T-cell (primary cell): ENCODE data around the gene CAPN8. TPM values are rescaled to one million over a fixed set of nuclear protein-coding genes. Genes with fewer than 3 reads are reported as not detected.
"Not testable (repeated sequence)": the region's sequence is repeated elsewhere in the genome, so short reads cannot be mapped to it uniquely, and the experiment has no call there.

Experiments used
- ATAC-seq, 4 experiments: fragments of 200-7000 bp in 3 of 4; fragments of 150-1000 bp in 1 of 4; cut with Tn5 transposase; replicated peaks in 1 of 4; 1 replicate in 3 of 4; 2 replicates in 1 of 4; pipeline ENCODE4 v1.10.0; 2021; ENCODE audit warnings: moderate library complexity in 3 of 4, mild to moderate bottlenecking in 2 of 4, moderate number of reproducible peaks in 1 of 4
- CTCF ChIA-PET, 2 donors: fragments of 300-600 bp; sonication (Branson Sonifier 250); formaldehyde crosslinking; loops; one replicate each; lab custom pipeline; 2022; ENCODE audit warnings: antibody characterized with exemption in 2 of 2; lab: Charles Lee
- POLR2A ChIA-PET, 2 donors: fragments of 300-600 bp; sonication (Branson Sonifier 250); formaldehyde crosslinking; loops; one replicate each; lab custom pipeline; 2022; ENCODE audit warnings: antibody characterized with exemption in 2 of 2; lab: Charles Lee
- DNase-seq, 35 experiments: peaks; one replicate each; pipeline versions ENCODE4 v3.0.0 to v3.0.0-alpha.2; 2013 to 2023
- H3K27ac ChIP-seq: one replicate; pipeline ENCODE4 v1.5.1; 2013; ENCODE audit warnings: low read length
- H3K27me3 ChIP-seq, 2 experiments: replicated peaks in 1 of 2; 1 replicate in 1 of 2; 2 replicates in 1 of 2; pipeline versions ENCODE4 v1.6.1 to v1.7.0; 2013; ENCODE audit warnings: low read length in 1 of 2, mixed read lengths in 1 of 2; ENCODE audit not compliant: control insufficient read depth in 2 of 2, insufficient read depth in 2 of 2; ENCODE audit errors: extremely low read depth in 1 of 2
- H3K36me3 ChIP-seq, 2 donors: 1 replicate in 1 of 2; 2 replicates in 1 of 2; pipeline versions ENCODE4 v1.6.1 to v1.7.0; 2013; ENCODE audit warnings: low read length in 1 of 2; ENCODE audit not compliant: control insufficient read depth in 2 of 2, insufficient read depth in 1 of 2; ENCODE audit errors: extremely low read depth in 1 of 2
- H3K4me1 ChIP-seq, 2 experiments: 1 replicate in 1 of 2; 2 replicates in 1 of 2; pipeline versions ENCODE4 v1.6.1 to v1.7.0; 2013; ENCODE audit warnings: low read length in 2 of 2, mixed read lengths in 1 of 2; ENCODE audit not compliant: insufficient read depth in 2 of 2, control insufficient read depth in 1 of 2; ENCODE audit errors: extremely low read depth in 1 of 2
- H3K4me3 ChIP-seq, 2 donors: 1 replicate in 1 of 2; 2 replicates in 1 of 2; pipeline versions ENCODE4 v1.5.1 to v1.7.0; 2013; ENCODE audit warnings: mild to moderate bottlenecking in 2 of 2, low read length in 1 of 2, moderate library complexity in 1 of 2; ENCODE audit not compliant: control insufficient read depth in 1 of 2; ENCODE audit errors: extremely low read depth in 1 of 2
- H3K9me3 ChIP-seq: 2 replicates; pipeline ENCODE4 v1.7.0; 2013
- H3K27ac Mint-ChIP-seq, 2 donors: one replicate each; pipeline ENCODE4 v1.8.0; 2020 to 2021; ENCODE audit warnings: mild to moderate bottlenecking in 2 of 2, mixed read lengths in 2 of 2
- H3K27me3 Mint-ChIP-seq, 2 donors: one replicate each; pipeline ENCODE4 v1.8.0; 2021 to 2022; ENCODE audit warnings: mixed read lengths in 2 of 2
- H3K36me3 Mint-ChIP-seq: one replicate; pipeline ENCODE4 v1.8.0; 2021; ENCODE audit warnings: mixed read lengths
- H3K4me1 Mint-ChIP-seq, 3 donors: one replicate each; pipeline ENCODE4 v1.8.0; 2020 to 2022; ENCODE audit warnings: mixed read lengths in 3 of 3, mild to moderate bottlenecking in 1 of 3
- H3K4me3 Mint-ChIP-seq, 3 donors: one replicate each; pipeline ENCODE4 v1.8.0; 2020 to 2022; ENCODE audit warnings: mild to moderate bottlenecking in 3 of 3, mixed read lengths in 3 of 3, moderate library complexity in 3 of 3
- H3K9me3 Mint-ChIP-seq, 3 donors: one replicate each; pipeline ENCODE4 v1.8.0; 2020 to 2022; ENCODE audit warnings: mixed read lengths in 3 of 3
- WGBS: methylation state at CpG from one replicate; pipeline ENCODE4 v1.1.5; 2013; ENCODE audit warnings: missing lambda C conversion rate; ENCODE audit not compliant: insufficient coverage; 5-methylcytosine and 5-hydroxymethylcytosine counted together
- total RNA-seq, 35 experiments: library from RNA in 6 of 35; stranded (reverse) in 6 of 35; fragments of 120-200 nt in 1 of 35; gene quantifications; one replicate each; pipeline versions ENCODE4 v1.2.1 to v1.2.4 and lab custom pipeline; 2013 to 2026

Gene CAPN8
- total RNA-seq, 5 donors from 2014 or later (not counting 1 experiment from before 2014, with no cell fraction given), result 0.38 to 0.99 (median 0.56) TPM

DNA sequence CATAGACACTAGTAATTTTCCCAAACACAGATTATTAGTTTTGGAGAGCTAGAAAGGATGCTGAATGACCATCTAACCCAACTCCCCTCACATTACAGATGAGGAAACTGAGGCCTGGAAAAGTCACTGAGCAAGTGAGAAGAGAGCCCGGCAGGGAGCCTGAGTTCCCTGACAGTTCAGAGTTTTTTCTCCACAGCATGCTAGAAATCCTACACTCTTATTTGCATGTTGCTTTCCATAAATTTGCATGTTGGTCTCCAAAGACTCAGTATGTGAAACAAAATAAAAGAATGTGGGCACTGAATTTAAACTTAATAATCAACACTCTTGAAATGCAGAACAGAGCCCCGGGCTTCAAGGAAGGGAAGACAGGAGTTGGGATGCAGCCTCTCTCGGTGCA, 140.0 kb downstream of the CAPN8 start:
- ChIA-PET CTCF (no interaction called here), POLR2A (no interaction called here)
- DNase-seq (no peak), ATAC-seq (no peak)
- H3K9me3 Mint-ChIP-seq, result peaks cover 4 to 15% (median 4%) of the 10 kb centered on the region in 3 donors
- Histone ChIP-seq H3K27me3 (no peaks in the 10 kb centered on the region), H3K27ac (no peak overlapping the region), H3K36me3 (no peaks in the 10 kb centered on the region), H3K9me3 (peaks cover 2% of the 10 kb centered on the region), H3K4me1 (peaks cover 4 to 7% of the 10 kb centered on the region in 2 experiments), H3K4me3 (no peak overlapping the region)
- no peak overlapping the region for H3K27ac Mint-ChIP-seq
- peaks cover 0 to 20% (median 3%) of the 10 kb centered on the region in 3 donors for H3K4me1 Mint-ChIP-seq
- no peaks in the 10 kb centered on the region for H3K27me3 Mint-ChIP-seq
- H3K36me3 Mint-ChIP-seq, result peaks cover 4% of the 10 kb centered on the region
- WGBS, result no CpG with 5 or more reads among the region's 3 CpGs
- no peak overlapping the region for H3K4me3 Mint-ChIP-seq

DNA sequence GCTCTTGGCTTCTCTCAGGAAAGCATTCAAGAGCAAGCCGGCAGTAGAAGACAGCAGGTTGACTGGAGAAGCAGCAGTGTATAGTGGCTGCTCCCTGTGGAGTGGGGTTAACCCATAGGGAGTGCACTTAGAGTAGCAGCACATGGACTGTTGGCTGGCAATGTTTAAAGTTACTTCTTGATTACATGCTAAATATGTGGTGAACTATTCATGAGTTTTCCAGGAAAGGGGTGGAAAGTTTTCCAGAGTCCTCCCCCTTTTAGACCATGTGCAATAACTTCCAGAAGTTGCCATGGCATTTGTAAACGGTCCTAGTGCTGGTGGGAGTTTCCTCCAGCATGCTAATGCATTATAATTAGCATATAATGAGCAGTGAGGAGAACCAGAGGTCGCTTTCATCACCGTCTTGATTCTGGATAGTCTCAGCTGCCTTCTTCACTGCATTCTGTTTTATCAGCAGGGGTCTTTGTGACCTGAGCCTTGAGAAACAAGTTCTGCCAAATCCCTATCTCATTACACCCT, 140.5 kb downstream of the CAPN8 start:
- Histone ChIP-seq H3K4me3 (no peak overlapping the region), H3K4me1 (peaks cover 4 to 7% of the 10 kb centered on the region in 2 experiments), H3K27ac (no peak overlapping the region), H3K9me3 (peaks cover 2% of the 10 kb centered on the region), H3K36me3 (no peaks in the 10 kb centered on the region), H3K27me3 (no peaks in the 10 kb centered on the region)
- DNase-seq, result no peak
- ChIA-PET CTCF (no interaction called here), POLR2A (no interaction called here)
- no peak for ATAC-seq
- H3K27me3 Mint-ChIP-seq, result no peaks in the 10 kb centered on the region
- 100% methylated on average over 1 of the region's 4 CpGs for WGBS
- no peak overlapping the region for H3K4me3 Mint-ChIP-seq
- peaks cover 0 to 20% (median 3%) of the 10 kb centered on the region in 3 donors for H3K4me1 Mint-ChIP-seq
- H3K9me3 Mint-ChIP-seq, result peaks cover 4 to 15% (median 4%) of the 10 kb centered on the region in 3 donors
- H3K27ac Mint-ChIP-seq, result no peak overlapping the region
- H3K36me3 Mint-ChIP-seq, result peaks cover 4% of the 10 kb centered on the region

DNA sequence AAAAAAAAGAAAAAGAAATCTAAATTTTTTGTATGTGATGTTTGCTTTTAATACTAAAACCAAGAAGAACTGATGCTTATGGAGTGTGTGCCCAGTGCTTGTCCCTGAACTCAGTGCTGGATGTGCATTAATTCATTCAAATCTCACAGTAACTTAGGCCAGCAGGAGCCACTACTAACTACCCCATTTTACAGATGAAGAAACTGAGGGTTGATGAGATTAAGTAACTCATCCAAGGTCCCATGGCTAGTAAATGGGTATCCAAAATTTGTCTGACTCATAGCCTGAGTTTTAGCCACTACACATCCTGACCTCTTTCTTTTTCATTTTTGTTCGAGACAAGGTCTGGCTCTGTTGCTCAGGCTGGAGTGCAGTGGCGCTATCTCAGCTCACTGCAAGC, 144.4 kb downstream of the CAPN8 start:
- 100% methylated on average over 1 of the region's 2 CpGs for WGBS
- peaks cover 0 to 4% of the 10 kb centered on the region in 2 experiments for H3K27me3 ChIP-seq
- ATAC-seq (no peak), DNase-seq (no peak)
- H3K36me3 ChIP-seq, result no peaks in the 10 kb centered on the region
- Mint-ChIP-seq H3K27ac (no peak overlapping the region), H3K9me3 (peaks cover 0 to 4% (median 0%) of the 10 kb centered on the region in 3 donors), H3K4me1 (peaks cover 2 to 23% (median 9%) of the 10 kb centered on the region in 3 donors), H3K27me3 (peaks cover 0 to 2% of the 10 kb centered on the region in 2 donors), H3K36me3 (no peaks in the 10 kb centered on the region), H3K4me3 (no peak overlapping the region)
- peaks cover 11 to 14% of the 10 kb centered on the region in 2 experiments for H3K4me1 ChIP-seq
- no peak overlapping the region for H3K4me3 ChIP-seq
- H3K27ac ChIP-seq, result no peak overlapping the region
- H3K9me3 ChIP-seq, result no peaks in the 10 kb centered on the region
- CTCF ChIA-PET, result interaction anchor here (0.7 to 1.3 kb wide), 3 partner anchors 9 to 392 kb away, joined by 4 to 12 read pairs (median 4); no protein-coding TSS in a partner anchor
- POLR2A ChIA-PET, result interaction anchor here in 1 of 2 donors (0.7 kb wide), 1 partner anchor 117 kb away, joined by 4 read pairs; no protein-coding TSS in a partner anchor

DNA sequence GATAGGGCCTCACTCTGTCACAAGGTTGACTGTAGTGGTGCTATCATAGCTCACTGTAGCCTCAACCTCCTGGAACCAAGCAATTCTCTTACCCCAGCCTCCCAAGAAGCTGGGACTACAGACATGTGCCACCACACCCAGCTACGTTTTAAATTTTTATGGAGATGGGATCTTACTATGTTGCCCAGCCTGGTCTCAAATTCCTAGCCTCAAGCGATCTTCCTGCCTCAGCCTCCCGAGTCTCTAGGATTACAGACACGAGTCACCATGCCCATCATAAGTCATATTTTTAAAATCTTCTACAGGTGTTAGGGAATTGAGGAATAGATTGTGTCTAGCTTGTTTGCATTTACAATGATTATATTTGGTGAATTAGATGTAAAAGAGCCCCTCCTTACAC, 145.3 kb downstream of the CAPN8 start:
- no peak overlapping the region for H3K4me3 Mint-ChIP-seq
- no peak overlapping the region for H3K27ac Mint-ChIP-seq
- peaks cover 0 to 5% of the 10 kb centered on the region in 2 donors for H3K27me3 Mint-ChIP-seq
- H3K27ac ChIP-seq, result no peak overlapping the region
- ATAC-seq (no peak), DNase-seq (no peak)
- no peak overlapping the region for H3K4me3 ChIP-seq
- WGBS, result no CpG with 5 or more reads among the region's 4 CpGs
- peaks cover 18 to 20% of the 10 kb centered on the region in 2 experiments for H3K4me1 ChIP-seq
- ChIA-PET CTCF (interaction anchor here in 1 of 2 donors (0.6 to 1.3 kb wide), 4 partner anchors 10 to 391 kb away, joined by 3 to 12 read pairs (median 4); no protein-coding TSS in a partner anchor), POLR2A (interaction anchor here in 1 of 2 donors (0.7 kb wide), 1 partner anchor 116 kb away, joined by 4 read pairs; no protein-coding TSS in a partner anchor)
- peaks cover 0 to 4% (median 0%) of the 10 kb centered on the region in 3 donors for H3K9me3 Mint-ChIP-seq
- H3K36me3 Mint-ChIP-seq, result no peaks in the 10 kb centered on the region
- no peaks in the 10 kb centered on the region for H3K36me3 ChIP-seq
- H3K9me3 ChIP-seq, result no peaks in the 10 kb centered on the region
- peaks cover 10 to 24% (median 18%) of the 10 kb centered on the region in 3 donors for H3K4me1 Mint-ChIP-seq
- peaks cover 0 to 4% of the 10 kb centered on the region in 2 experiments for H3K27me3 ChIP-seq

DNA sequence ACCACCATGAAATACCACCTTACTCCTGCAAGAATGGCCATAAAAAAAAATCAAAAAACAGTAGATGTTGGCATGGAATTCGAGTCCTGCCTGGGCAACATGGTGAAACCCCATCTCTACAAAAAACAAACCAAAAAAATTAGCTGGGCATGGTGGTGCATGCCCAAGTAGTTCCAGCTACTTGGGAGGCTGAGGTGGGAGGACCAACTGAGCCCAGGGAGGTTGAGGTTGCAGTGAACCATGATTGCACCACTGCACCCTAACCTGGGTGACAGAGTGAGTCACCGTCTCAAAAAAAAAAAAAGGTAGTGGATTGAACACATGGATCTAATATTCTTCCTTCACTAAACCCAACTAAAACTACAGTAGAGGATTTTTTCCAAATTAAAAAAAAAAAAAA, 146.4 kb downstream of the CAPN8 start:
- CTCF ChIA-PET, result interaction anchor here in 1 of 2 donors (0.6 kb wide), 1 partner anchor 740 kb away, joined by 7 read pairs; no protein-coding TSS in a partner anchor
- no peaks in the 10 kb centered on the region for H3K36me3 Mint-ChIP-seq
- DNase-seq, result no peak
- WGBS, result no CpG with 5 or more reads among the region's 2 CpGs
- peaks cover 29 to 31% of the 10 kb centered on the region in 2 experiments for H3K4me1 ChIP-seq
- no peaks in the 10 kb centered on the region for H3K9me3 ChIP-seq
- no peak overlapping the region for H3K27ac Mint-ChIP-seq
- H3K27ac ChIP-seq, result no peak overlapping the region
- peaks cover 0 to 4% (median 0%) of the 10 kb centered on the region in 3 donors for H3K9me3 Mint-ChIP-seq
- peaks cover 0 to 4% of the 10 kb centered on the region in 2 experiments for H3K27me3 ChIP-seq
- no peak overlapping the region for H3K4me3 ChIP-seq
- peaks cover 0 to 5% of the 10 kb centered on the region in 2 donors for H3K27me3 Mint-ChIP-seq
- no peak for ATAC-seq
- H3K4me3 Mint-ChIP-seq, result no peak overlapping the region
- POLR2A ChIA-PET, result interaction anchor here in 1 of 2 donors (0.5 kb wide), 1 partner anchor 594 kb away, joined by 6 read pairs; no protein-coding TSS in a partner anchor
- no peaks in the 10 kb centered on the region for H3K36me3 ChIP-seq
- H3K4me1 Mint-ChIP-seq, result peaks cover 21 to 35% (median 29%) of the 10 kb centered on the region in 3 donors

DNA sequence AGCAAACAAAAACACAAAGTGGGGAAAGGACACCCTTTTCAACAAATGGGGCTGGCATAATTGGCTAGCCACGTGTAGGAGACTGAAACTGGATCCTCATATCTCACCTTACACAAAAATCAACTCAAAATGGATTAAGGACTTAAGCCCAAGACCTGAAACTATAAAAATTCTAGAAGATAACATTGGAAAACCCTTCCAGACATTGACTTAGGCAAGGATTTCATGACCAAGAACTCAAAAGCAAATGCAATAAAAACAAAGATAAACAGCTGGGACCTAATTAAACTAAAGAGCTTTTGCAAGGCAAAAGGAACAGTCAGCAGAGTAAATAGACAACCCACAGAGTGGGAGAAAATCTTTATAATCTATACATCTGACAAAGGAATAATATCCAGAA, 146.9 kb downstream of the CAPN8 start:
- H3K4me1 ChIP-seq, result peaks cover 30 to 37% of the 10 kb centered on the region in 2 experiments
- POLR2A ChIA-PET, H3K9me3 Mint-ChIP-seq, DNase-seq, H3K27ac ChIP-seq, ATAC-seq, H3K27me3 Mint-ChIP-seq, H3K4me3 Mint-ChIP-seq, H3K27ac Mint-ChIP-seq, H3K27me3 ChIP-seq, H3K4me3 ChIP-seq, CTCF ChIA-PET, H3K36me3 Mint-ChIP-seq, H3K36me3 ChIP-seq, H3K9me3 ChIP-seq: not testable (repeated sequence)
- H3K4me1 Mint-ChIP-seq, result peaks cover 22 to 40% (median 35%) of the 10 kb centered on the region in 3 donors
- whole genome bisulfite sequencing, result 64% methylated on average over 1 of the region's 1 CpG
